Activated T-cell treated with anti-CD3 and anti-CD28 coated beads for 24 hours (primary cell): ENCODE measurements around the gene SUGCT.

Experiments used
- DNase-seq: peaks from one replicate; pipeline ENCODE4 v3.0.0-alpha.2; 2020; ENCODE audit warnings: low read depth

Gene SUGCT

DNA sequence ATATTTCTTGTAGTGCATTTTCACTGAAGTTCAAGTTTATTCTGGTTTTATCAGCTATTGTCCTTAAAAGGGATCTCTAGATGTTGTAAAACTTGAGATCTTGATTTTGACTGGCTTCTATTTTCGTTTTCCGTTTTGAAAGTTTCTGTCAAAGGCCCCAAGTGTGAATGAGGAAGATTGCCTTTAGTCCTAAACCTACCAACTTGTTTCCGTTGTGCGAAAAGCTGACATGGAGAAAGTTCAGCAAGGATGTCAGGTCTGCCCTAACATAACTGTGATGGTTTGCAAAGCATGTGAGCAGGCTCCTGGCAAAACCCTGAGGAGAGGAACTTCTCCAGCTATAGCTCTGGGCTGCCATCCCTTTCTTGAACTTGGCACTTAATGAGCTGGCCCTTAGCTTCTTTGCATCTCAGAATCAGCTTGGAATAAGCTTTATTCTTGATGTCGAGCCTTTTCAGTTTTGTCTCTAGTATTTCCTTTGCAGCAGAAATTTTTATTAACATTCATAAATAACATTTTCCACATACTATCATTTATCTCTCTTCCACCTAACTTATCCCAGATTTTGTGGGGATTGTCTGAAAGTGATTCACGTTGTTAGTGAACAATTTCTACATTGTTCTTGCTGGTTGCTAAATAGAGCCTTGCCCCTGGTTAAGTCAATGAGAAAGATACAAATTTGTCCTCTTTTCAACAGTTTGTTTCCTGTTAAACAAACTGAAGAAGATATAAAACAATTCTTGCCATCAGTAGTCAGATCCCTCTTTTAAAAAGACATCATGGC is 559.4 kb downstream of the SUGCT start:
- no peak for DNase-seq

DNA sequence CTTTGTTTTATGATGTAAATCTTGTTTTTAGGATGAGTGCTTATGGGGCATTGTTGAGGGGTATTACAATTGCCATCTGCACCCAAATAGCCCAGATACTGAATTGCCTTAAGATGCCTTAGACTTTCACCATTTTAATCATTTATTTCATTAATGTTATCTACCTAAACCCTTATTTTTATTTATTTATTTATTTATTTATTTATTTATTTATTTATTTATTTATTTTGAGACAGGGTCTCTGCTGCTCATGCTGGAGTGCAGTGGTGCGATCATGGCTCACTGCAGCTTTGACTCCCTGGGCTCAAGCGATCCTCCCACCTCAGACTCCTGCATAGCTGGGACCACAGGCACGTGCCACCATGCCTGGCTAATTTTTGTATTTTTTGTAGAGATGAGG is 560.2 kb downstream of the SUGCT start:
- DNase-seq = no peak

- DNase-seq = no peak
Observed at GRCh38 chr7:40697653-40698052, 562.8 kb downstream of the SUGCT start.

DNA sequence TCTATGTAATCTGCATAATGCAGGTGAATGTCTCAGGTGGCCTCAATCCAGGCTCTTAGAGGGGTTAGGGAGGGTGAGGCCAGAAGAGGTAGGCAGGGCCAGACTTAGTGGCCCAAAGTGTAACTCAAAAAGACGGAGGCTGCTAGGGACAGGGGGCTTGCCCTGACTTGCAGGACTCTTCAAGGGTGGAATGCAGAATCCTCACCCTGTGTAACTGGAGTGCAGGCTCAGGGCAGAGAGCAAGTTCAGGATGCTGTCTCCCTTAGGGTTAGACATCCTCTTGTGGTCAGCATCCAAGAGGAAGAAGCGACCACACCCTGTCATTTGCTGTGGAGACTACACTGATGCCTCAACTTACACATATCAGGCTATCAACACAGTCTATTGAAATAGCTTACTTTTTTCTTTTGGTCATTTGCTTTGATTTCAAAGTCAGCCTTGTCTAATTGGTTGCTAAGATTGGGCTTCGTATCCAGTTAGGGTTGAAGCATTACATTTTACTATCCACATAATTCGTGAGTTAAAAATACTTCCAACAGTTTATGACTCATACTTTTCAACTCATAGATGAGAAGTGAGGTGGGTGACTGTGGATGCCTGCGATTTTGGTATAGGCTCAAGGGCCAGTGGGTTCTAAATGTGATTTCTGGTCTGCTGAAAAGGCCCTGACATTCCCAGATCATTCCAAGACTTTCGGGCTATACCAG is 563.6 kb downstream of the SUGCT start:
- no peak for DNase-seq

DNA sequence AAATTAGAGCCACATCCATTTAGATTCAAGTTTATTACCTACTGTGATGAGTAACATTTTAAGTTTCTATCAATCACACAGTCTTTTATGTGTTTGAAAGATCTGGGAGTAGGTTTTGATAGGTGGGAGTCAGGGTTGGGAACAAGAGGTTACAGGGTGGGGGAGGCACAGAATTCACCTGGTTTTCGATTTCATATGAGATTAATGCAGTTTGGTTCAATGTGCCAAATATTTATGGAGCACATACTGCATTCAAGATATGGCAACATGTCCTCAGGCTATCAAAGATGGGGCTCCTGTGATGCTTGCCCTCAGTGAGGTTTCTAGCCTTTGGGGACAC is 564.1 kb downstream of the SUGCT start:
- no peak for DNase-seq

DNA sequence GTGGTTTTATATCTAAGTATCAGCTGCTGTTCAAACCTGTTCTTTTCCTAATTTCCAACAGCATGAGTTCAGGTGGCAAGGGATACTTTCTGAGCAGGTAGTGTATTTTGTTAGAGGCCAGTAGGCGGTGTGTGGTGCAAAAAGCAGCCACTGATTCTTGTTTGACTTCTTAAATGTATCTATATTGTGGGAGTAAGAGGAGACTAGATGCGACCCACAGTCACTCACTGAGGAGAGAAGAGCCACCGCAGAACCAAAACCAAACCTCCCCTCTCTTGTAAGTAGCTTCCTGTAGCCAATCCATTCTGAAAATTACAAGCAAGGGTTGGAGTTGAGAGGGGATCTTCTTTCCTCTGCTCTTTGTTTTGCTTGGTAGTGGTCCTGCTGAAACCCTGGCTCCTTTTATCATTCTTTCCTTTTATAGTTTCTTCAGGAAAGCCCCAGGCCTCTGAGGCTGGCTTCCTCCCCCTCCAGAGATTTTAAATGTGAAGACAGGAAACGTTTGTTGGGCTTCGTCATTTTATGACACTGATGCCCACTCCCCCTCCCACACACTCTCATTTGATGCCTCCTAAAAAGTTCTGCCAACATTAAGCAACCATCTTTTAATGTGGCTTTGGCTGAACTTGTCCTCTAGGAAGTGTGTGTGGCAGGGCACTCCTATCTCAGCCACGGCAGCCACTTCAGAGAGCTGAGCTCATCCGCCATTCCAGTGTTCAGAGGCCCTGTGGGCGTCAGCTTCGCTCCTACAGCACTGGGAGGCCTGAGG is 566.0 kb downstream of the SUGCT start:
- DNase-seq = no peak

DNA sequence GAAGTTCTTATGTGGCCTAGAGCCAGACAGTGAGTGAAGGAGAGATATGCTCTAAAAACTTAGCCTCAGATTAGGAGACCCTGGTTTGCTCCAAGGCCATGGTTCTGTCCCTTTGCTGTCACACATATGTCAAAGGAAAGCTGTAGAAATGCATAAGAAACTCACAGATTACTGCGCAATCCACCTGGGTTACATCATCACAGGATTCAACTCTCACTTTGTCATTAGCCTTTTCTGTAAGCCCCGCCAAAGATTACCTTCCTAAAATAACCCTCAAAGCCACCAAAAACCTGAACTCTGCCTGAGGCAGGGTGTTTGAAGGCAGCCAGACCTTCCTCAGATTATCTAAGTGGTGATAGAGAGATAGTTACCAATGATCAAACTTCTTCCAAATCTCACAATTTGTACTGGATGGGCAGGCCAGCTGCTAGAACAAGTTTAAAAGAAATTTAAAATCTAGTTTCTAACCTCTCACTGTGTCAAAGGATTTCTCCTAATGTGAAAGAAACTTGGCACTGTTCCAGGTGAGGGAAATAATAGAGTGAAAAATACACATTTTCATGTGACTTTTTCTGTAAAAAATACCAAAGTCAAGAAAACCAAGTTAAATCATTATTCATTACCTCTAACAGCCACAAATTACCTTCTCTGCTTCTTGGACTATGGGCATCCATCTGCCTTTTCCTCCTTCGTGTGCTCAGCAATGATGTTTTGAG is 567.2 kb downstream of the SUGCT start:
- DNase-seq = no peak

DNA sequence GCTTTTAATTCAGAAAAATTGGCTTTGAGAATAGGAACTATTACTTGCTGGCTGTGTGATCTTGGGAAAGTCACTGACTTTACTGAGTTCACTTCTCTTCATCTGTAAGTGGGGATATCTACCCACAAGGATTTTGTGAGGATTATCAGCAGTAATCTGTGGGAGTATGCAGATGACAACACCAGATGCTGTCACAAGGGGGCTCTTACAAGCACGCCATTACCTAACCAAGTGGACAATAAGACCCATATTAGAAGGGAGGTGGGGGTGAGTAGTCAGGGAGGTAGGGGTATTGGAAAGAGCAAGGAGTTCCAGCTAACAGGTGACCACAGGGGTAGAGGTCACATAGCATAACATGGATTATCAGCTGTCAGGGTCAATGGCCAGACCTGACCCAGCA is 569.4 kb downstream of the SUGCT start:
- DNase-seq = no peak

- no peak for DNase-seq
Observed at GRCh38 chr7:40706829-40707228, 572.0 kb downstream of the SUGCT start.

DNA sequence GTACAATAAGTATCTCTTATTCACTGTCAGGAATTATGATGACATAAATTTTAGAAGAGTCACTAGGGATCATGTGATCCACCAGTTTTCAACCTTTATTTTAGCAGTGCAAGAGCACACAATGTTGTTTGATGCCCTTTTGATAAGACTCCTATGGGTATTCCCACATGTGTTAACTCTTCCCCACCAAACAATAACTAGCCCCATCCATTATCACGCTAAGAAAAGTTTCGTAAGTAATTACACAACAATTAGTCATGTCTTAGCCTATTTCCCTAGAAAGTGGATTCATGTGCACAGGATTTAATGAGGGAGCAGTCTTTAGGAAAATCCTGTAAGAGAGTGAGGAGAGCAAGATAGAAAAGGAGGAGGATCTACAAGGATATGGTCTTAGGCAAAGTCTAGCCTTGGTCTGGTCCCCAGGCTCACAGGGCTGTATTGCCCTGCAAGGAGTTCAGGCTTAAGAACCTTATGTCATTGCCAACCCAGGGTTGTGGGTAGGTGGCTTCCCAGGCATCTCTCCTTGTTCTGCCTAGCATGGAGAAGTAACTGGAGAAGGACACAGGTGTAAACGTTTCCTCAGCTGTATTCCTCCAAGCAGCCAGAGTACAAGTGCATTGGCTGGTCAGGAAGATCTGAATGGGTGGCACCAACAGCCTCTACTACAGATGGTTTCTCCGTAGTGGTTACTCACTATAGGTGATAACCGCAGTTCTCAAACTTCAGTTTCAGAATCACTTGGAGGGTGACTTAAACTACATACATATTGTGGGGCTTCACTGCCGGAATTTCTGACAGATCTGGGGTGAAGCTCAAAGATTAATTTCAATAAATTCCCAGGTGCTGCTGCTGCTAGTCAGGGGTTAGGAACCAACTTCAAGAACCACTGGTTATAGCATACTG is 574.5 kb downstream of the SUGCT start:
- DNase-seq = no peak

- DNase-seq = no peak
Observed at GRCh38 chr7:40711706-40712105, 576.9 kb downstream of the SUGCT start.

GRCh38 chr7:40714363-40715052 is 579.7 kb downstream of the SUGCT start:
- no peak for DNase-seq

DNA sequence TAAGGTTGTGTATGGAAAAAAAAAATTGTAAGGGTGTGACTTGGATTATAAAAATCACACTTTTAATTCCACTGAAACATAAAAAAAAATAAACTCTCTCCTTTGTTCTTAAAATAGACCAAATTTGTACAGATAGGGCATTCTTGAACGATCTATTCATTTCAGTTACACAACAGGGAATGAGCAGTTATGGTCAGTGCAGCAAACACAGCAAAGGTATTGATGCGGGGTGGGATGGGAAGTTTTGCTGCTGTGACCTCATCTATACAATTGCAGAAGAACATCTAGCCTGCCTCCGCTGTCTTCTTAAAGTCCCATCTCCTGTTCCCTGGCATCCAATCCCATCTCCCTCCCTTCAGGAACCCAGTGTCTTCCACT is 580.2 kb downstream of the SUGCT start:
- DNase-seq = no peak

DNA sequence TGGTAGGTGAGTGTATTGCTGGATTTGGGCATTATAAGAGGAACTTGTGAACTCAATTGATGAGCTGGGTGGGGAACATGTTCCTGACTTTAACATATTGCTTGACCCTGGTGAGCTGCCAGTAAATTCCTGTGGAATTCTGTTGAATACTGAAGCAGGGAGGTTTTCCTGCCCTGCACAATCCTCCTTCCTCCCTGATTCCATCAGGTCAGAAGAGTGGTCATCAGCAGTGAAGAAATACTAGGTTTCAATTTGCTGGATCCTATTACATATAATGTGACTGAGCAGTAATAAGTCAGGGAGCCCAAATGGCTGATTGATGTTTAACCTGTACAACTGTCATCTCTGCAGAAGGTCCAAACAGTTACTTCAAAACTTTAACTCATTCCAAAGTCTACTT is 581.2 kb downstream of the SUGCT start:
- no peak for DNase-seq

GRCh38 chr7:40717242-40717641 is 582.4 kb downstream of the SUGCT start:
- no peak for DNase-seq

- DNase-seq = no peak
Observed at GRCh38 chr7:40720416-40720815, 585.6 kb downstream of the SUGCT start.

- DNase-seq = no peak
Observed at GRCh38 chr7:40721342-40721949, 586.6 kb downstream of the SUGCT start.

- no peak for DNase-seq
Observed at GRCh38 chr7:40722242-40722641, 587.4 kb downstream of the SUGCT start.

DNA sequence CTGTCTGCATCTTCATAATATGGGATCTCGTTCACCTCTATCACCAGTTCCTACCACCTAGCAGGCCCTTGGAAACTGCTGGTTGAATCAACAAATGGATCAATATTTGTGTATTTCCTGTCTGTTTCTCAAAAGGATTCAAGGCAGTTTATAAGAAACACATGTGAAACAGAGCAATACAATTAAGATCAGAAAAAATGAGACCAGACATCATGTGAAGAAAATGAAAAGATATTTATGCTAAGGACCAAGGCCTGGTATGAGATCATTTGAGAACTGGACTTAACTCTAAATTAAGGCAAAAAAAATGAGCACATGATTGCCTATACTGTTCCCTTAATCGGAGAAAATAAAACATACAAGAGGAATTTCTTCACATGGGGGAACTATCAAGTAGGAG is 589.0 kb downstream of the SUGCT start:
- no peak for DNase-seq

DNA sequence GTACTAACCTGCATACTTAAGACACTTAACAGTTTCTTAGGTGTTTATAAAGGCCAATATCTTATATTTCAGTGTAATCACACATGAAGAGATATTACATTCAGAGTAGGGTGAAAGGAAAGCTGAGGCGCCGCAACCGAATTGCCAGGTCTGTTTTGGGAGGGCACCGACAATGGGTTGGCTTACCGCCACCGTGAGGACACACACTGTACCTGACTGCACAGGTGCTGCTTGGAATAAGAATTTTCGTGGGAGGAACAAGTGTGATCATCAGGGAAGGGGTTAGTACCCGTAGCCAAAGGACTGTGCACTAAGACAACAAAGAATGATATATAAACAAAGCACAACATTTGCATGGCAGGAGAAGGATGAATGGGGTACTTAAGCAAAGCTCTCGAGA is 591.8 kb downstream of the SUGCT start:
- DNase-seq = no peak
